Measurements from ENCODE around the gene RHOT1. TPM values are rescaled to one million over a fixed set of nuclear protein-coding genes. Genes with fewer than 3 reads are reported as not detected.
A peak's percentile ranks its signal among the peaks of the same experiment; 100 is the strongest.
"Not testable (repeated sequence)": the region's sequence is repeated elsewhere in the genome, so short reads cannot be mapped to it uniquely, and the experiment has no call there.

RHOT1 gene
- total and polyA plus RNA-seq, 12 donors, result 32.5 to 76.6 (median 48.5) TPM

DNA sequence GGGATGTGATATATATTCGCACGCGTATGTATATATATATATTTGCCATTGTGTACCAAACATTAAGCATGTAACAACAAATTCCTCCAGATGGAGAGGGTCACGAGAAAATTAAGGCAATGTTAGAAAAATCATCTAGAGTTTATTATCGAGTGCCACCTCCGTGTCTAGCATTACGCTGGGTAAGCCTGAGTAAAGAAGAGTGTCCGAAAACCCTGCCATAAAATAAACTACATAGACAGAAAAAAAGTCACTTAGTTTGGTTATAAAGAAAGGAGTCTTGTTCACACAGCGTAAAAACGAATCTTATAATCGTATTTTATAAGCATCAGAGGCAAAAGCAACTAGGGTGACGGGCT, 644 bp upstream of the RHOT1 start:
- DNase-seq (no peak), ATAC-seq (peak in 5 of 8 donors; percentile 1 to 16 (median 1))
- peak overlapping the region; percentile 25 to 97 (median 90) for H3K4me3 ChIP-seq
- intact Hi-C loops (cut with DNase I), result loop anchor here in 2 of 10 donors (5.0 kb wide), 1 partner anchor 134 kb away; the partner anchor contains the start of gene LRRC37B (in 2 of the 2)
- no peaks in the 10 kb centered on the region for H3K9me3 ChIP-seq
- peaks cover 0 to 10% (median 0%) of the 10 kb centered on the region in 9 donors for H3K36me3 ChIP-seq
- 14 to 19% methylated on average over 12 of the region's 12 CpGs for WGBS, 2 donors
- TF ChIP-seq, protein P1, sequence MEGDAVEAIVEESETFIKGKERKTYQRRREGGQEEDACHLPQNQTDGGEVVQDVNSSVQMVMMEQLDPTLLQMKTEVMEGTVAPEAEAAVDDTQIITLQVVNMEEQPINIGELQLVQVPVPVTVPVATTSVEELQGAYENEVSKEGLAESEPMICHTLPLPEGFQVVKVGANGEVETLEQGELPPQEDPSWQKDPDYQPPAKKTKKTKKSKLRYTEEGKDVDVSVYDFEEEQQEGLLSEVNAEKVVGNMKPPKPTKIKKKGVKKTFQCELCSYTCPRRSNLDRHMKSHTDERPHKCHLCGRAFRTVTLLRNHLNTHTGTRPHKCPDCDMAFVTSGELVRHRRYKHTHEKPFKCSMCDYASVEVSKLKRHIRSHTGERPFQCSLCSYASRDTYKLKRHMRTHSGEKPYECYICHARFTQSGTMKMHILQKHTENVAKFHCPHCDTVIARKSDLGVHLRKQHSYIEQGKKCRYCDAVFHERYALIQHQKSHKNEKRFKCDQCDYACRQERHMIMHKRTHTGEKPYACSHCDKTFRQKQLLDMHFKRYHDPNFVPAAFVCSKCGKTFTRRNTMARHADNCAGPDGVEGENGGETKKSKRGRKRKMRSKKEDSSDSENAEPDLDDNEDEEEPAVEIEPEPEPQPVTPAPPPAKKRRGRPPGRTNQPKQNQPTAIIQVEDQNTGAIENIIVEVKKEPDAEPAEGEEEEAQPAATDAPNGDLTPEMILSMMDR (IDR thresholded peaks at IDR 0.05), result no peak
- H3K4me1 ChIP-seq, result peaks cover 5 to 56% (median 38%) of the 10 kb centered on the region in 9 donors
- no peaks in the 10 kb centered on the region for H3K27me3 ChIP-seq
- peak overlapping the region; percentile 86 to 98 (median 96) for H3K27ac ChIP-seq

DNA sequence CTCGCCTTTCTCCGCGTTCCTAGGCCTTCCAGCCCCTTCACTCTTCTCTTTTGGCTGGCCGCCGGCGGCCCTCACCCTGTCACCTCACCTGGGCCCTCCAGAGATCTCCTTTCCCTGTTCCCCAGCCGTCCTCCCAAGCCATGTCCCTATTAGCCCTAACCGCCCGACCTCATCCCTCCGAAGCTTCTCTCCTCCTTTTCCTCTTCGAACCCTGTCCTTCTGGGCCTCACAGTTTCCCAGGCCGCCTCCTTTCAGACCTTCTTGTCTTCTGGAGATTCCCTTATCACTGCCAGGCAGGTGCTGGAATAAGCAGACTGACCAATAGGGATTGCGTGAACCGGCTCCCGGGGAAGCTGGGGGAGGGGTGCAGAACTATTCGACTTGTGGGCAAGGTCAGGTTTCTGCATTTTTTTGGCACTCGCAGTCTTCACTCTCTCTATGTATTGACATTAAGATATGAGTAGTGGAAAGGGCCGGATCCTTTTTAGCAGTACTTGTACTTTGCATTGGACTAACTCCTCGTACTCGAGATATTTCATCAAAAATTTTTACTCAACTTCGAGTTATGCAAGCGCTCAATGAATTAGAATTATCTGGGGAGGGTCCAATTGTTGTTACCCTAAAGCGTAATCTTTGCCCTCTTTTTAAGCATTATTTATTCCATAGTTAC, 690 bp downstream of the RHOT1 start:
- DNase-seq (peak; percentile 48 to 57), ATAC-seq (peak in 7 of 8 donors; percentile 10 to 51 (median 29))
- Histone ChIP-seq H3K9me3 (no peaks in the 10 kb centered on the region), H3K36me3 (peaks cover 0 to 13% (median 0%) of the 10 kb centered on the region in 9 donors), H3K4me3 (peak overlapping the region; percentile 80 to 97 (median 90)), H3K4me1 (peaks cover 5 to 56% (median 43%) of the 10 kb centered on the region in 9 donors), H3K27ac (peak overlapping the region; percentile 86 to 98 (median 96)), H3K27me3 (no peaks in the 10 kb centered on the region)
- TF ChIP-seq, protein P1 (IDR thresholded peaks at IDR 0.05), result no peak
- 3% methylated on average over 20 to 23 of the region's 23 CpGs for WGBS, 2 donors
- intact Hi-C loops (cut with DNase I), result loop anchor here in 2 of 10 donors (5.0 kb wide), 1 partner anchor 136 kb away; the partner anchor contains the start of gene LRRC37B (in 2 of the 2)

DNA sequence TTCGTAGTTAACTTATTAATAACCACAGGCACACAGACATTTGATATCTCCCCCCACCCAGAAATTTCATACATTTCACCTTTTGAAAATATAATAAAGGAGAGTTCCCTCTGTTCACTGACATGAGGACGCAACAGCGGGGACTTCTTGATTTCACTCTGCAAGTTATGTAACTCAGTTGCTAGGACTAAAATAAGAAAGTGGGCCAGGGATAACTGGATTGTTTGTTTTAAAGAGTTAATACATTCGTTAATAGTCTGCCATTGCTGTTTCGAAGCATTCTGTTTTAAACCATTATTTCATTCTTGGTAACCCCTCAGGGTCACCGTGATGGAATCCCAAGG, 1.2 kb downstream of the RHOT1 start:
- no peak for DNase-seq
- no peak for ATAC-seq
- Histone ChIP-seq H3K4me1 (peaks cover 5 to 61% (median 46%) of the 10 kb centered on the region in 9 donors), H3K4me3 (peak overlapping the region; percentile 80 to 97 (median 90)), H3K9me3 (no peaks in the 10 kb centered on the region), H3K36me3 (peaks cover 0 to 13% (median 0%) of the 10 kb centered on the region in 9 donors), H3K27ac (peak overlapping the region in 9 of 10 donors; percentile 86 to 98 (median 97)), H3K27me3 (no peaks in the 10 kb centered on the region)
- TF ChIP-seq, protein P1 (IDR thresholded peaks at IDR 0.05), result no peak
- WGBS, 2 donors, result 21 to 31% methylated on average over 6 of the region's 6 CpGs
- intact Hi-C loops (cut with DNase I), result loop anchor here in 2 of 10 donors (5.0 kb wide), 1 partner anchor 136 kb away; the partner anchor contains the start of gene LRRC37B (in 2 of the 2)

DNA sequence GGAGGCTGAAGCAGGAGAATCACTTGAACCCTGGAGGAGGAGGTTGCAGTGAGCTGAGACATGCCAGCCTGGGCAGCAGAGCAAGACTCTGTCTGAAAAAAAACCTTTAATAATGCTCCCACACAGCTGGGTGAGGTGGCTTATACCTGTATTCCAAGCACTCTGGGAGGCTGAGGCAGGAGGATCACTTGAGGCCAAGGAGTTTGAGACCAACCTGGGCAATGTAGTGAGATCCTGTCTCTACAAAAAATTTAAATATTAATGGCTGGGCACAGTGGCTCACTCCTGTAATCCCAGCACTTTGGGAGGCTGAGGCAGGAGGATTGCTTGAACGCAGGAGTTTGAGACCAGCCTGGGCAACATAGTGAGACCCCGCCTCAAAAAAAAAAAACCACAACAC, 2.1 kb downstream of the RHOT1 start:
- not testable (repeated sequence) for H3K27me3 ChIP-seq, ATAC-seq, H3K9me3 ChIP-seq, DNase-seq
- Histone ChIP-seq H3K4me3 (peak overlapping the region in 2 of 10 donors; percentile 92 to 97), H3K36me3 (peaks cover 0 to 13% (median 0%) of the 10 kb centered on the region in 9 donors), H3K27ac (peak overlapping the region in 1 of 10 donors; percentile 6), H3K4me1 (peaks cover 5 to 67% (median 45%) of the 10 kb centered on the region in 9 donors)
- WGBS, 2 donors, result 99 to 100% methylated on average over 2 of the region's 2 CpGs
- intact Hi-C loops (cut with DNase I), result loop anchor here in 2 of 10 donors (5.0 kb wide), 1 partner anchor 137 kb away; the partner anchor contains the start of gene LRRC37B (in 2 of the 2)
